HepG2 (cell line): ENCODE measurements around the gene UBXN1. TPM values are rescaled to one million over a fixed set of nuclear protein-coding genes. Genes with fewer than 3 reads are reported as not detected.

ENCODE experiments used
- DR1 ChIP-seq: sonication (generic); formaldehyde crosslinking; IDR thresholded peaks from 2 replicates; pipeline ENCODE4 v1.8.0; 2021; ENCODE audit warnings: mild to moderate bottlenecking, missing genetic modification reagents, inconsistent platforms
- ELF1 ChIP-seq: sonication (generic); formaldehyde crosslinking; IDR thresholded peaks from 2 replicates; pipeline ENCODE4 v1.4.0; 2020; ENCODE audit warnings: missing genetic modification reagents
- ERF ChIP-seq: IDR thresholded peaks from 2 replicates; pipeline ENCODE4 v1.6.1; 2018; ENCODE audit warnings: missing biosample characterization, missing genetic modification reagents
- ETV5 ChIP-seq: IDR thresholded peaks from 2 replicates; pipeline ENCODE4 v1.6.1; 2018; ENCODE audit warnings: missing biosample characterization, missing genetic modification reagents, inconsistent platforms, borderline replicate concordance
- KMT2B ChIP-seq: IDR thresholded peaks from 2 replicates; pipeline ENCODE4 v1.6.1; 2016; ENCODE audit warnings: missing genetic modification reagents, missing compliant biosample characterization
- MXD1 ChIP-seq: sonication (generic); formaldehyde crosslinking; IDR thresholded peaks from 2 replicates; pipeline ENCODE4 v1.4.0; 2020; ENCODE audit warnings: mild to moderate bottlenecking, missing genetic modification reagents
- NFATC3 ChIP-seq: sonication (generic); formaldehyde crosslinking; IDR thresholded peaks from 2 replicates; pipeline ENCODE4 v1.5.1; 2020; ENCODE audit warnings: mild to moderate bottlenecking, missing genetic modification reagents
- NKX3-1 ChIP-seq: sonication (generic); formaldehyde crosslinking; IDR thresholded peaks from 2 replicates; pipeline ENCODE4 v1.5.0; 2020; ENCODE audit warnings: missing genetic modification reagents
- PITX1 ChIP-seq: sonication (generic); formaldehyde crosslinking; IDR thresholded peaks from 2 replicates; pipeline ENCODE4 v1.5.1; 2020; ENCODE audit warnings: mild to moderate bottlenecking, missing genetic modification reagents
- RBFOX2 ChIP-seq: fragments of 200-400 bp; formaldehyde crosslinking; IDR thresholded peaks from 2 replicates; pipeline ENCODE4 v1.6.1; 2017; ENCODE audit warnings: low read depth, mild to moderate bottlenecking, low read length
- REL ChIP-seq: sonication (generic); formaldehyde crosslinking; conservative IDR thresholded peaks from 2 replicates; pipeline ENCODE4 v1.8.0; 2022; ENCODE audit warnings: mild to moderate bottlenecking, missing genetic modification reagents, moderate library complexity
- SALL1 ChIP-seq: sonication (generic); formaldehyde crosslinking; IDR thresholded peaks from 2 replicates; pipeline ENCODE4 v1.8.0; 2022; ENCODE audit warnings: mild to moderate bottlenecking, missing genetic modification reagents
- SP2 ChIP-seq: sonication (generic); formaldehyde crosslinking; IDR thresholded peaks from 2 replicates; pipeline ENCODE4 v1.5.1; 2020; ENCODE audit warnings: mild to moderate bottlenecking, missing genetic modification reagents
- THAP11 ChIP-seq: IDR thresholded peaks from 2 replicates; pipeline ENCODE4 v1.6.1; 2016; ENCODE audit warnings: missing biosample characterization, missing genetic modification reagents
- ZBTB3 ChIP-seq: sonication (generic); formaldehyde crosslinking; IDR thresholded peaks from 2 replicates; pipeline ENCODE4 v1.4.0; 2020; ENCODE audit warnings: low read depth, mild to moderate bottlenecking, moderate library complexity, missing genetic modification reagents, borderline replicate concordance
- ZBTB4 ChIP-seq: sonication (generic); formaldehyde crosslinking; IDR thresholded peaks from 2 replicates; pipeline ENCODE4 v1.4.0; 2020; ENCODE audit warnings: missing genetic modification reagents, mild to moderate bottlenecking, borderline replicate concordance
- polyA plus RNA-seq, 8 experiments: library from polyadenylated mRNA; depleted of rRNA in 3 of 8; stranded (reverse) in 7 of 8; unstranded in 1 of 8; fragments of >200 nt; fragmentation: Illumina TruSeq in 4 of 8; extraction: Trizol in 4 of 8; gene quantifications; 2 replicates each; pipeline versions ENCODE4 v1.2.1 to v1.2.3, GENCODE V29; 2011 to 2016; ENCODE audit warnings: low read depth in 4 of 8, missing spikeins in 1 of 8, mixed read lengths in 1 of 8; ENCODE audit not compliant: insufficient read depth in 1 of 8
- total RNA-seq, 5 experiments: library from RNA; depleted of rRNA; stranded (reverse); fragments of >200 nt; fragmentation: Illumina TruSeq; extraction: Trizol; gene quantifications; 2 replicates each; pipeline ENCODE4 v1.2.3, GENCODE V29; 2016; ENCODE audit warnings: low read depth in 1 of 5
- TF ChIP-seq, protein P1 (sequence below): sonication (generic); formaldehyde crosslinking; IDR thresholded peaks from 2 replicates; pipeline ENCODE4 v1.4.0; 2020; ENCODE audit warnings: mild to moderate bottlenecking, missing genetic modification reagents, borderline replicate concordance
- TF ChIP-seq, protein P2 (sequence below): sonication (generic); formaldehyde crosslinking; IDR thresholded peaks from 2 replicates; pipeline ENCODE4 v1.8.1; 2023; ENCODE audit warnings: mild to moderate bottlenecking, missing genetic modification reagents

UBXN1 gene
- total and polyA plus RNA-seq, 2 of the 13 experiments (the other 11 are each of a cell fraction or from before 2014, with no cell fraction given): 47.5 to 52.4 TPM

DNA sequence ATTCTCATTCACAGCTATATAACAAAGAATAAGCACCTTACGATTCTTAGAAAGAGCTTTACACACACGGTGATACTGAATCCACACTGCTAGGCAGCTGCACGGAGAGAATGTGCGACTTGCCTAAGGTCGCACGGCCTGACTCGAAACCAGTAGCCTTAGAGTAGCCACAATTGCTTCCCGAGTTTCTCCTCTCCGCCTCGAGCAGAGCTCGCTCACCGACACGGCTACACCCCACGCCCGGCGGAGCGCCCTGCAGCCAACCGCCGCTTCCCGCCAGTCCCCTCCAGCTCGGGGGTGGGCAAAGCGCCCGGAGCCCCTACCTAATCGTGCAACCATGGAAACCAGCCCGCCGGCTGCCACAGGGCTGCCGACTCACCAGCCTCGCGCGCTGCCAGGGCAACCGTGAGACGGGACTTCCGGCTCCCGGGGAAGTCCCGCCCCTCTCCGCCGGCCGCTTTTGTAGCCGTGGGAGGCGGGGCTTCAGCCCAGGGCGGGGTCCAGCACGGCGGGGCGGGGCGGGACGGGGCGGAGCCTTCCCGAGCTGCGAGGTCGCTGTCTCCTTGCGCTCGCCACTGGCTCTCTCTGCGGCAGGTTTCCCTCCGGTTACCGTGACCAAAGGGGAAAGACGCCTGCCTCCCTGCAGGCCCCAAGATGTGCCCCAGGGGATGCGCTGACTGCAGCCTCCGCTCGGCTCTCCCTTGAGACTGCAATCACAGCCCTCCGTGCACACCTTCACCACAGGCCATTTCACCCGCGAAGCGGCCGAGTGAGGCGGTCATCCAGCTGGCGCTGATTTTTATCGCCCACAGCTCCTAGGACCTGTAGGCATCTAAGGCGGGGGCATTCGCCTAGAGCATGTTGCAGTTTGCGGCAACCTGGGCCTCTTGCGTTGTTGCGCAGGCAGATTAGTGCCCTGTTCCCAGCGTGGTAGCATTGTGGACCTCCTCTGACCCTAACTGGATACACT, 27.3 kb upstream of the UBXN1 start (continued):
- TF ChIP-seq ETV5 (CRISPR knock-in tag) (peak; percentile 64; the same call in 1 of the 2 replicates), KMT2B (0 out of 2 replicates have a peak, but pooled peaks have one; percentile 32), REL (CRISPR knock-in tag) (0 out of 2 replicates have a peak, but pooled peaks have one; percentile 47), PITX1 (CRISPR knock-in tag) (0 out of 2 replicates have a peak, but pooled peaks have one; percentile 13), SALL1 (CRISPR knock-in tag) (peak; percentile 42), ELF1 (peak; percentile 90), ZBTB4 (CRISPR knock-in tag) (peak; percentile 31; the same call in 1 of the 2 replicates), DR1 (CRISPR knock-in tag) (peak; percentile 70), ERF (CRISPR knock-in tag) (0 out of 2 replicates have a peak, but pooled peaks have one; percentile 36), NKX3-1 (CRISPR knock-in tag) (0 out of 2 replicates have a peak, but pooled peaks have one; percentile 21), RBFOX2 (peak; percentile 78), NFATC3 (CRISPR knock-in tag) (0 out of 2 replicates have a peak, but pooled peaks have one; percentile 43), SP2 (CRISPR knock-in tag) (peak; percentile 75), THAP11 (CRISPR knock-in tag) (peak; percentile 69), MXD1 (CRISPR knock-in tag) (peak; percentile 56; the same call in 1 of the 2 replicates), ZBTB3 (CRISPR knock-in tag) (no peak)
- TF ChIP-seq, protein P1, sequence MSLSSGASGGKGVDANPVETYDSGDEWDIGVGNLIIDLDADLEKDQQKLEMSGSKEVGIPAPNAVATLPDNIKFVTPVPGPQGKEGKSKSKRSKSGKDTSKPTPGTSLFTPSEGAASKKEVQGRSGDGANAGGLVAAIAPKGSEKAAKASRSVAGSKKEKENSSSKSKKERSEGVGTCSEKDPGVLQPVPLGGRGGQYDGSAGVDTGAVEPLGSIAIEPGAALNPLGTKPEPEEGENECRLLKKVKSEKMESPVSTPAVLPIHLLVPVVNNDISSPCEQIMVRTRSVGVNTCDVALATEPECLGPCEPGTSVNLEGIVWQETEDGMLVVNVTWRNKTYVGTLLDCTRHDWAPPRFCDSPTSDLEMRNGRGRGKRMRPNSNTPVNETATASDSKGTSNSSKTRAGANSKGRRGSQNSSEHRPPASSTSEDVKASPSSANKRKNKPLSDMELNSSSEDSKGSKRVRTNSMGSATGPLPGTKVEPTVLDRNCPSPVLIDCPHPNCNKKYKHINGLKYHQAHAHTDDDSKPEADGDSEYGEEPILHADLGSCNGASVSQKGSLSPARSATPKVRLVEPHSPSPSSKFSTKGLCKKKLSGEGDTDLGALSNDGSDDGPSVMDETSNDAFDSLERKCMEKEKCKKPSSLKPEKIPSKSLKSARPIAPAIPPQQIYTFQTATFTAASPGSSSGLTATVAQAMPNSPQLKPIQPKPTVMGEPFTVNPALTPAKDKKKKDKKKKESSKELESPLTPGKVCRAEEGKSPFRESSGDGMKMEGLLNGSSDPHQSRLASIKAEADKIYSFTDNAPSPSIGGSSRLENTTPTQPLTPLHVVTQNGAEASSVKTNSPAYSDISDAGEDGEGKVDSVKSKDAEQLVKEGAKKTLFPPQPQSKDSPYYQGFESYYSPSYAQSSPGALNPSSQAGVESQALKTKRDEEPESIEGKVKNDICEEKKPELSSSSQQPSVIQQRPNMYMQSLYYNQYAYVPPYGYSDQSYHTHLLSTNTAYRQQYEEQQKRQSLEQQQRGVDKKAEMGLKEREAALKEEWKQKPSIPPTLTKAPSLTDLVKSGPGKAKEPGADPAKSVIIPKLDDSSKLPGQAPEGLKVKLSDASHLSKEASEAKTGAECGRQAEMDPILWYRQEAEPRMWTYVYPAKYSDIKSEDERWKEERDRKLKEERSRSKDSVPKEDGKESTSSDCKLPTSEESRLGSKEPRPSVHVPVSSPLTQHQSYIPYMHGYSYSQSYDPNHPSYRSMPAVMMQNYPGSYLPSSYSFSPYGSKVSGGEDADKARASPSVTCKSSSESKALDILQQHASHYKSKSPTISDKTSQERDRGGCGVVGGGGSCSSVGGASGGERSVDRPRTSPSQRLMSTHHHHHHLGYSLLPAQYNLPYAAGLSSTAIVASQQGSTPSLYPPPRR (CRISPR knock-in tag): no peak
- TF ChIP-seq, protein P2, sequence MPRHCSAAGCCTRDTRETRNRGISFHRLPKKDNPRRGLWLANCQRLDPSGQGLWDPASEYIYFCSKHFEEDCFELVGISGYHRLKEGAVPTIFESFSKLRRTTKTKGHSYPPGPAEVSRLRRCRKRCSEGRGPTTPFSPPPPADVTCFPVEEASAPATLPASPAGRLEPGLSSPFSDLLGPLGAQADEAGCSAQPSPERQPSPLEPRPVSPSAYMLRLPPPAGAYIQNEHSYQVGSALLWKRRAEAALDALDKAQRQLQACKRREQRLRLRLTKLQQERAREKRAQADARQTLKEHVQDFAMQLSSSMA (CRISPR knock-in tag): peak; percentile 15; the same call in 1 of the 2 replicates
